Jurkat, Clone E6-1 (cell line): ENCODE results near the gene FAM174C. TPM values are rescaled to one million over a fixed set of nuclear protein-coding genes. Genes with fewer than 3 reads are reported as not detected.
A peak's percentile ranks its signal among the peaks of the same experiment; 100 is the strongest.

Experiments
- DNase-seq: peaks from one replicate; pipeline ENCODE4 v3.0.0-alpha.2; 2011; ENCODE audit warnings: low read depth, low spot score
- H3K4me3 ChIP-seq: 2 replicates; pipeline ENCODE4 v1.5.1; 2011; ENCODE audit warnings: mild to moderate bottlenecking, low read length, control low read depth, moderate library complexity
- polyA plus RNA-seq: library from polyadenylated mRNA; unstranded; fragments of >200 nt; gene quantifications from one replicate; pipeline ENCODE4 v1.2.1, GENCODE V29; 2012; ENCODE audit warnings: missing spikeins; ENCODE audit not compliant: insufficient read length, insufficient read depth

FAM174C gene
- polyA plus RNA-seq, result 79.3 TPM

DNA sequence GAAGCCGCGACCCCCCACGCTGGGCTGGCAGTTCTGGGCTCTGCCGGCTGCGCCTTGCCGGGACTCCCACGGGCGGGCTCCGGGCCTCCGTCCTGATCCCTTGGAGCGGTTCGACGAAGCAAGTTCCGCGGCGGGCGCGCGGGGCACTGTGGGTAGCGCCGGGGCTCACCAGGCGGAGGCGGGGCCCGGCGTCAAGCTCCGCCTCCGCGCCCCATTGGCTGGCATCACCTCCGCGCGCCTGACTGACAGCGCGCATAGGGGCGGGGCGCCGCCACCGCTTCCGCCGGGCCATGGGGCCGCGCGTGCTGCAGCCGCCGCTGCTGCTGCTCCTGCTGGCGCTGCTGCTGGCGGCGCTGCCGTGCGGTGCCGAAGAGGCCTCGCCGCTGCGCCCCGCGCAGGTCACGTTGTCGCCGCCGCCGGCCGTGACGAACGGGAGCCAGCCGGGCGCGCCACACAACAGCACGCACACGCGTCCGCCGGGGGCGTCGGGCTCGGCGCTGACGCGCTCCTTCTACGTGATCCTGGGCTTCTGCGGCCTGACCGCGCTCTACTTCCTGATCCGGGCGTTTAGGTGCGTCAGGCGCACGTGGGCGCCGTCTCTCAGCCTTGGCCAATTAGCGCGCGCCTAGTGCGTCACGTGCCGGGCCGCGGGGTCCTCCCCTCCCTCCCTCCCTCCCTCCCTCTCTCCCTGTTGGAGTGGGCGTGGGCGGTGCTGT, at the start of gene FAM174C:
Gene FAM174C, plus strand, starts transcription at position 271 of the 716 bp plus-strand sequence. Its CDS starts 20 bp downstream, at position 291.
- H3K4me3 ChIP-seq, result peak within 1 kb of the TSS; percentile 88
- peak; percentile 96 for DNase-seq

DNA sequence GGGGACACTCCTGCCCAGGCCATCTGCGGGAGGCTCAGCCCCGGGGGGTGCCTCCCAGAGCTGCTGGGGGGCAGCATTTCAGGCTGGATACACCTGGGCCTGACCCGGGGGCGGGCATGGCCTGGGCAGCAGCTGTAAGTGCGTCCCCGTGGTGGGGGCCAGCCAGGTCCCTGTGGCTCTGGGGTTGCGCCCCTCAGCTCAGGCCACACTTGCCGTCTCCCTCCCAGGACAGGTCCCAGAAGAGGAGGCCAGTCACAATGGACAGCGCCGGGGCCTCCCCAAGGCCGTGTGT, 49.2 kb upstream of the FAM174C start:
- no peak for DNase-seq
- no peak overlapping the region for H3K4me3 ChIP-seq

DNA sequence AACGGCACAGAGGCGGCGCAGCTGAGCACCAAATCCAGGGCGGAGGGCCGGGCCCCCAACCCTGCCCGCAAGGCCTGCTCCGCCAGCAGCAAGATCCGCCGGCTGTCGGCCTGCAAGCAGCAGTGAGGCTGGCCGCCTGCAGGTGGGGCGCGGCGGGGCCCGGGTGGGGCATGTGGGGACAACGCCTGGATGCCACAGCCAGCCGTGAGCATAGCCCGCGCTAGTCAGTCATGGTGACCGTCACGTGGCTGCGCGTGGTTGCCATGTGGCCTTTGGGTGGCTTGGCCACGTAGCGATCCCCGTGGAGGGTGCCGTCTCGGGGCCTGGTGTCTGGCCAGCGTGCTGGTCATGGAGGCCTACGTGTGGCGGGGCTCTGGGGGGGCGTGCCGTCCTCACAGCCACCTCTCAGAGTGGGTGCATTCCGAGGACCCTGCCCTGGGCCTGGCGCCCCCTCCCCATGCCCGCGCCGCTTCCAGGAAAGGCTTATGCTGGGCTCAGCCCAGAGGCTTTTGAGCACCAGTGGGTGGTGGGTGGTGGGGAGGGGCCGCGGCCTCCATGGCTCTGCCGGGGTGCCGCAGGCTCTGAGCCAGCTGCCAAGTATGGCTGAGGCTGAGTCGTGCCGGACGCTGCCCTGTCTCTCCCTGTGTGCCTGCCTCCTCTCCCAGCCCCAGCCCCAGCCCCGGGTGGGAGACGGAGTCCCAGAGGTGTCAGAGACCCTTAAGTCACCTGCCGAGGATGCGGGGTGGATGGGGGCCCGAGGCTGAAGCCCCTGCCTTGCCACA, 48.6 kb upstream of the FAM174C start:
- H3K4me3 ChIP-seq, result no peak overlapping the region

DNA sequence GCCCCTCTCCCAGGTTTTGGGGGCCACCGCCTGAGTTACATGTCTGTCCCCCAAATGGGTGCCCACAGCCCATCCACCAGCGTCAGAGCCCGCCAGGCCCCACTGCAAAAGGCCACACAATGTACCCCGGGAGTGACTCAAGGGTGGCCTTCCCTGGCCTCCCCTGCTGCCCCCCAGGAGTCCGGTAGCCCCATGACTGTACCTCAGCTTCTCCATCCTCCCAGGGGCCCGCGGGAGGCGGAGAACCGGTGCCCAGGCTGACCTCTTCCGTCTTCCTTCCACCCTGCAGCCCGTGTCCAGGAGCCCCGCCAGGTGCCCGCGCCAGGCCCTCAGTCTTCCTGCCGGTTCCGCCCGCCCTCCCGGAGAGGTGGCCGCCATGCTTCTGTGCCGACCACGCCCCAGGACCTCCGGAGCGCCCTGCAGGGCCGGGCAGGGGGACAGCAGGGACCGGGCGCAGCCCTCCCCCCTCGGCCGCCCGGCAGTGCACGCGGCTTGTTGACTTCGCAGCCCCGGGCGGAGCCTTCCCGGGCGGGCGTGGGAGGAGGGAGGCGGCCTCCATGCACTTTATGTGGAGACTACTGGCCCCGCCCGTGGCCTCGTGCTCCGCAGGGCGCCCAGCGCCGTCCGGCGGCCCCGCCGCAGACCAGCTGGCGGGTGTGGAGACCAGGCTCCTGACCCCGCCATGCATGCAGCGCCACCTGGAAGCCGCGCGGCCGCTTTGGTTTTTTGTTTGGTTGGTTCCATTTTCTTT, 47.9 kb upstream of the FAM174C start:
- no peak overlapping the region for H3K4me3 ChIP-seq
- no peak for DNase-seq

More for the DNA sequence above, 48.6 kb upstream of the FAM174C start:
- no peak for DNase-seq

DNA sequence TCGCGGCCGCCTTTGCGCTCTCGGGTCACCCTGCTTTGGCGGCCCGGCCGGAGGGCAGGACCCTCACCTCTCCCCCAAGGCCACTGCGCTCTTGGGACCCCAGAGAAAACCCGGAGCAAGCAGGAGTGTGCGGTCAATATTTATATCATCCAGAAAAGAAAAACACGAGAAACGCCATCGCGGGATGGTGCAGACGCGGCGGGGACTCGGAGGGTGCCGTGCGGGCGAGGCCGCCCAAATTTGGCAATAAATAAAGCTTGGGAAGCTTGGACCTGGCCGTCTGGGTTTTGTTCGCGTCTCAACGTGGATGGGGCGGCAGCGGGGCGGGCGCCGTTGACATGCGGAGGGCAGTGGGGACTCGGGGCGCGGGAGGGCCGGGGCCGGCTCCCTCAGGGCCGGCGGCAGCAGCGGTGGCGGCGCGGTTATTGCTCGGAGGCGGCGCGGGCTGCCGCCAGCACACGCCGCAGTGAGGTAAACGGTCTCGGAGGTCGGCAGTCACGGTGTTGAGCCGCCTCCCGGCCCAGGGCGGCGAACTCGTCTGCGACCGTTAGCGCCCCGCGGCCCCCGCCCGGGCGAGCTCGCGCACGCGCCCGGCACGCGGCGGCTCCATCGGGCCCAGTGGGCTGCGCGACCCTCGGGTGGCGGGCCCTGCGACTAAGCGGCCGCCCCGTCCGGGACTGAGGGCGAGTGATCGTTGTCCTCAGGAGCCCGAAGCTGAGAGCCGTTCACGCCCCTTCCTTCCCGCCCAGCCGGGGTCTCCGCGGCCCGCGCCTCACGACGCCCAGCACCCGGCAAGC, 47.0 kb upstream of the FAM174C start:
- no peak overlapping the region for H3K4me3 ChIP-seq
- no peak for DNase-seq

DNA sequence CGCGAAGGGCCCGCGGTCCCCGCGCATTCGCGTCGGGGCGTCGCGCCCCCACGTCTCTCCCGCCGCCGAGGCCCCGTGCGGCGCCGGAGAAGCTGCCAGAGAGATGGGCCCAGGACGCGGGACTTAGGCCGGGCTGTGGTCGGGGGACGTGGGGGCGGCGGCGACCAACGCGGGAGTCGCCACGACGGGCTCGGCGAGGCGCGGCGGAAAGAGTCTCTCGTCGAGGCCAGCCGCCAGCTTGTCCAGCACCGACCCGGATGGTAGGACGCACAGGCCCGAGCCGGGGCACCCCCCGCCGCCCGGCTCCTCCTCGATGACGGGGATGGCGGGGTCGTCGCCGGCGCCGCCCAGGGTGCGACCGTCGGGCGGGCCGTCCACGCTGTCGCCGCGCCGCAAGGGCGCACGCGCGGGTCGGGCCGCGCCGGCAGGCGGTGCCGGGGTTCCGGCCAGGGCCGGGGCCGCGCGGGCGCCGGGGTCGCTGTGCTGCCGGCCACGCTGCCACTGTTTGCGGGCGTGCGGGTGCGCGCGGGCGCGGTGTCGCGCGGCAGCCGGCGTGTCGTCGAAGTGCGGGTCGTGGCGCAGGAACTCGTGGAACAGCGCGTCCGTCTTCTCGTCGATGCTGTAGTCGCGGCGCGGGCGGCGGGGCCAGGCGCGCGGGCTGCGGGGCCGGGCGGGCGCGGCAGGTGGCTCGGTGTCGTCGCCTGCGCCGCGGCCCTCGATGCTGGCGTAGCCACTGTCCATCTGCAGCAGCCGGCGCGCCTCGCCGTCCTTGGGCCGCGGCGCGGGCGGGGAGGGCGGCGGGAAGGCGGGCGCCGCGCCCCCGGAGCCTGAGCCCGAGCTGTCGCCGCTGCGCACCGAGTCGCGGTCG, 46.0 kb upstream of the FAM174C start:
- DNase-seq, result no peak

DNA sequence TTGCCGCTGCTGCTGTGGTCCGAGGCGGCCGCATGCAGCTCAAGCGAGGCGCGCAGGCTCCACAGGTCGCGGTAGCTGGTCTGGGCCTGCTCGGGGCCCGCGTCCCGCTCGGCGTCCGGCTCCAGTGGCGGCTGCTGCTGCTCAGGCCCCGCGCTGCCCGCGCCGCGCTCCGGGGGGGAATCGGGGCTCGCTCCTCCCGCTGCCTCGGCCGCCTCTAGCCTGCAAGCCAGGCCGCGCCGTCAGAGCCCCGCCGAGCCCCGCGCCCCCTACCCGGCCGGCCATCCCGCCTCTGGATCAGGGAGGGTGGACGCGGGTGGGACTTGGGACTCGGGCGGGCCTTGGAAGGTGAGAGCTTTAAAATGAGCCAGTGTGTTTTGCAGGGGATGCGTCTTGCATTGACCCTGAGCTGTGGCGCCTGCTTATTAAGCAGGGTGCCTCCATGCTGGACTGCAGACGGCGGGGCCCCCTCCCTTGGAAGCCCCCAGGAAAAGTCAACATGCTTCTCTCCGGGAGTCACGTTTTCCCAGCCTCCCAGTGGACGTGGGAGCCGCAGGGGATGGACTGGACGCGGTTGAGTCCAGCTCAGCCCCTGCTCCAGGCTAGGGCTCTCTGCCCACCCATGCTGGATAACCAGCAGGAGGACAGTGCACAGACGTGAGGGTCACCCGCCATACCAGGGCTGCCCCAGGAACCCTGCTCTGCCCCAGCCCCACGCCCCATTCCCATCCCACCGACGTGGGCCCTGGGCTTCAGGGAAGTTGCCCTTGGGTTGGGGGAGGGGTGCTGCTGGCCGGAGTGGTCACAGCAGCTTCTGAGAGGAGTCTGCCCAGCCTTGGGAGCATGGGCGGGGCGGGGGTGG, 45.2 kb upstream of the FAM174C start:
- no peak for DNase-seq
- no peak overlapping the region for H3K4me3 ChIP-seq

More for the DNA sequence above, 46.0 kb upstream of the FAM174C start:
- H3K4me3 ChIP-seq, result no peak overlapping the region

DNA sequence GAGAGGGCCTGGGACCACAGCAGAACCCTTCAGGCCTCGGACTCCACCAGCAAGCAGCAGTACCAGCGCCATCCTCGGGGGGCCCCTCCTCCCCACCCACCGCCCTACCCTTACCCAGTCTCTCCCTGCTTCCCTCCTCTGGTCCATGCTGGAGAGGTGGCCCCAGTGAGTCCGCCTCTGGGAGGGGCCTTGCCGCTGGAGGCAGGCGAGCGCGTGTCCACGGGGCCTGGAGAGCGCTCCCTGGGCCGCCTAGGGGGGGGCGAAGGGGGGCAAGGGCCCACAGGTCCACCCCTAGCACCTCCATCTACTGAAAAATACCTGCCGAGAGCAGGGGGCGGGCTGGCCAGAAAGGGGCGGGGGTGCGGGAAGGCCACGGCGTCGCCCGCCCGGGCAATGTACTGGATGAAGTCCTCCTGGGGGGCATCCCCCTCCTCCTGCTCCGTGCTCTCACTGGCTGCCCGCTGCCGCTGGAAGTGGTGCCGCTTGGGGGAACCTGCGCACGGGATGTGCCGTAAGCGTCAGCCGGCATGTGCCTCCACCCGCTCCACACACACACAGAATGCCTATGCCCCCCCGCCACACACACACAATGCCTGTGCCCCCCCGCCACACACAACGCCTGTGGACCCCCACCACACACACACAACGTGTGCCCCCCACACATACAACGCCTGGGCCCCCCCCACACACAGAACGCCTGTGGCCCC, 44.4 kb upstream of the FAM174C start:
- no peak for DNase-seq

DNA sequence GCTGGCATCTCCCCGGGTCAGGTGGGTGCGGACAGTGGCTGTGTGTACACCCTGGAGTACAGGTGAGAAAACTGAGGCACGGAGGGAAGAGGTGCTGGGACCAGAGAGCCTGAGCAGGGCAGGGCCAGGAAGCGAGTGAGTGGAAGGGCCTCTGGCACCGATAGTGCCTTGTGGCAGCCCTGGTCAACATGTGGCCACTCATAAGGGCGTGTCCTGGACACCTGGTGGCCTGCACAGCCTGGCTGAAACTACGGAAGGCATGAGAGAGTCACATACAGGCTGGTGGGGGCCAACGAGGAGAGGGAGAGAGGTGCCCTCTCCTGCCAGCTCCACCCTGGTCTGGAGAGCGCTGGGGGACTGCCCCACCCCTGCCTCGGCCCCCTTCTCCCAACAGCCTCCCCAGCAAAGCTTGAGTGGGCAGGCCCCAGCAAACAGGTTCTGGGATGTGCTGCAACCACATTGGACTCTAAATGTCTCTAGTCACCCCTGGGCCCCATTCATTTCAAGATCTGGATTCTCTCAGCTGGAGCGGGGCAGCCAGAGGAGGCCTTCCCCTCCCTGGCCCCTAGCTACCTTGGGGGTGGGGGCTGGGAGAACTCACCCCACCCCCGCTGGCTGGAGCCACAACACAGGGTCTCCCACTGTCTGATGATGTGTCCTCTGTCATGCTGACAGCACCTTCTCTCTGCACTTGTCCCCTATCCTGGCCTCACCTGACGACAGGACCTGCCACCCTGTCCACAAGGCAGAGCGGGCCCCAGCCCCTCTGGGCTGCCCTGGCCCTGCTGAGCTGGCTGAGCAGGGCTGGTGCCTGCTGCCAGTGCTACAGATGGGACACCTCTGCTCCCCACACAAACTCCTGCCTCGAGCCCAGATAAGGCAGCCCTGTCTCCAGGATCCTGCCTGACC, 43.3 kb upstream of the FAM174C start:
- H3K4me3 ChIP-seq, result no peak overlapping the region
- DNase-seq, result no peak

More for the DNA sequence above, 44.4 kb upstream of the FAM174C start:
- no peak overlapping the region for H3K4me3 ChIP-seq

DNA sequence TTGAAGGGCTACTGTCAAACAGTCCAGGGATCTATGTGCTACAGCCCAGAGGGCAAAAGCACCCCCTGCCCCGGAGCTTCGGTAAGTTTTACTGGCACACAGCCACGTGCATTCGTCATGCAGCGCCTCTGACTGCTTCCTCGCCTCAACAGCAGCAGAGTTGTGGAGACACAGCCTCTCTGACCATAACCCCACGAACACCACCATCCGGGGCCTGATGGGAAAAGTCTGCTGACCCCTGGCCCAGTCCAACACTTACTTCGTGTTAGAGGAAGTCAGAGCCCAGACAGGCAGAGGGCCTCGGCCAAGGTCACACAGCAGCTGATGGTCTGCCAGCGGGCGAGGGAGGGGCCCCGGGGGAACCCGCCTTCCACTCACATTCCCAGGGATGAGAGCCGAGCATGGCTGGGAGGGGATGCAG, 42.7 kb upstream of the FAM174C start:
- no peak overlapping the region for H3K4me3 ChIP-seq
- no peak for DNase-seq

DNA sequence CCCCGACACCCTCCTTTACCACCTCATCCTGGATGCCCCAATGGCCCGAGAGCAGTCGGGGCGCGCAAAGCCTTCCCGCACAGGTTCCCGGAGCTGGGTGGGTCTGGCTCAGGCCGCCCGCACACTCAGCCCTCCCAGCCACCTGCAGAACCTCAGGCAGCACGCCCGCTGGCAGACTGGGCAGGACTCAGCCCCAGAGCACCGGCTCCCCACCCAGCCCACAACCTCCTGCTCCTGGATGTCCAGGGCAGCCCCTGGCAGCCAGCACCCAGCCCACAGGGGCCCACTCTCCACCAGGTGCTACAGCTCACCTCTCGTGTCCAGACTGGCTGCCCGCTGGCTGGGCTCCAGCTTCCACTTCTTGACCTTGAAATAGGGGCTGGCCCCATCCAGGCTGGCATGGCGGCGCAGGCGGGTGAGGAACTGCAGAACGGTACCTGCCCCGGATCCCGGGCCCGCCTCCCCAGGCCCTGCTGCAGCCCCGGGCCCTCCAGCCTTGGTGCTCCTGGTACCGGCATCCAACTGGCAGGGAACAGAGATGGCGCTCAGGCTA, 42.1 kb upstream of the FAM174C start:
- no peak for DNase-seq
- H3K4me3 ChIP-seq, result no peak overlapping the region

DNA sequence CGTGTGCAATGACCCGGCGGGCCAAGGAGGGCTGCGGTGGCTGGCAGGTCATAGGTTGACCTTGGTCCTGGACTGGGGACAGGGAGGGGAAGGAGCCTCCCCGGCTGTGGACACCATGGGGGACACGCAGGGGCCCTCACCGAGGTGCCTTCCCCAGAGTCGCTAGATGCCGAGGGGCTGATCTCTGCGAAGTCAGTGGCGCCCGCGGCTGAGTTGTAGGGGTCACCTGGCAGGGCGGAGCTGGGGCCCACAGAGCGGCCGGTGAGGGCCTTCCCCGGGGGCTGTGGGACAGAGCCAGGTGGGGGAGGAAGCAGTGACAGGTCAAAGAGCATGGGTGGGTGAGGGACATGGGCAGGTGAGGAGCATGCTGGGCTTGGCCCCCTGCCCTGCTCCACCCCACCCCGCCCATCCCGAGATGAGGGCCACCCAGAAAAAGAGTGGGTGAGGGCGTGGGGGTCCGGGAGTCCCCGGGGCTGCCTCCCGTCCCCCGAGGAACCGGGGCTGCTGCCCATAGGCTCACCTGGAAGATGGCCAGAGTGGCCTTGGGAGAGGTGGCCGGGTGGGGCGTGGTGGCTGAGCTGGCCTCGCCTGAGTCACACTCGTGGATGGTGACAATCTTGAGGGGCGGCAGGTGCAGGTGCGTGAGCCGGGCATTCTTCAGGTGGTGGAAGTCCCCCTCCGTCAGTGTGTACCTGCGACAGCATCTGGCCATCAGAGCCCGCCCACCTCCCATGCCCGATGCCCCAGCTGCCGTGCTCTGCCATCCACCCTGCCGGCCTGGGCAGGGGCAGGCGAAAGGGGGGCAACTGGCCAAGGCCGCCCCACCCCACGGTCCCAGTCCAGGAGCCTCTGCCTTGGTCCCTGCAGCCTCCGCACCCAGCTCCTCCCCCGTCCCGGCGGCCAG, 41.0 kb upstream of the FAM174C start:
- no peak for DNase-seq
- no peak overlapping the region for H3K4me3 ChIP-seq

DNA sequence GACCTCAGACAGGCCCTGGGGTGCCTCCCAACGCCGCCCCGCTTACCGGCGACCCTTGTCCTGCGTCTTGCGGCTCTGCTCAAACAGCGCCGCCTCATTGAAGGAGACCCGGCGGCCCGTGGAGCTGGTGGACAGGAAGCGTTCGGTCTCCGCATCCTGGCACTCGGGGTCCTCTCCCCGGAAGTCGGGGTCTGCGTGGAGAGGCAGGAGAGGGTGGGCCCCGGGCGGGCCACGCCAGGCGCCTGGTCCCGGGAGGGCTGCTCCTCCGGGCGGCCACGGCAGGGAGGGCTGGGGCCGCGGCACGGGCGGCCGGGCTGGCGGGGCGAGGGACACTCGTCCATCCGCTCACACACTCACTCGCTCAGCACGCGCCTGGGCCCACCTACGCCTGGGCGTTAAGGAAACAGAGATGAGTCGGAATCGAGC, 40.4 kb upstream of the FAM174C start:
- no peak for DNase-seq

More for the DNA sequence above, 40.4 kb upstream of the FAM174C start:
- no peak overlapping the region for H3K4me3 ChIP-seq
